Activated naive CD4-positive, alpha-beta T cell treated with anti-CD3 and anti-CD28 coated beads, Interleukin-2, amount 50 U/mL, for 24 hours (primary cell): ENCODE data around the gene NDUFS5.
A peak's percentile ranks its signal among the peaks of the same experiment; 100 is the strongest.
"Not testable (repeated sequence)": the region's sequence is repeated elsewhere in the genome, so short reads cannot be mapped to it uniquely, and the experiment has no call there.

Experiments
- H3K27ac Mint-ChIP-seq: one replicate; pipeline ENCODE4 v1.8.0; 2021; ENCODE audit warnings: mild to moderate bottlenecking, mixed read lengths
- H3K27me3 Mint-ChIP-seq: one replicate; pipeline ENCODE4 v1.8.0; 2021; ENCODE audit warnings: mixed read lengths
- H3K36me3 Mint-ChIP-seq: one replicate; pipeline ENCODE4 v1.8.0; 2021; ENCODE audit warnings: mixed read lengths
- H3K4me1 Mint-ChIP-seq: one replicate; pipeline ENCODE4 v1.8.0; 2021; ENCODE audit warnings: mixed read lengths
- H3K4me3 Mint-ChIP-seq: one replicate; pipeline ENCODE4 v1.8.0; 2021; ENCODE audit warnings: mild to moderate bottlenecking, mixed read lengths
- H3K9me3 Mint-ChIP-seq: one replicate; pipeline ENCODE4 v1.8.0; 2021; ENCODE audit warnings: mixed read lengths

NDUFS5 gene

GRCh38 chr1:39003281-39003680 lies 22.9 kb upstream of the NDUFS5 start:
- no peak overlapping the region for H3K4me3 Mint-ChIP-seq
- H3K27me3 Mint-ChIP-seq: no peaks in the 10 kb centered on the region
- peak overlapping the region; percentile 85 for H3K27ac Mint-ChIP-seq
- no peaks in the 10 kb centered on the region for H3K9me3 Mint-ChIP-seq
- peaks cover 41% of the 10 kb centered on the region for H3K4me1 Mint-ChIP-seq
- H3K36me3 Mint-ChIP-seq: peaks cover 22% of the 10 kb centered on the region

GRCh38 chr1:39003794-39004193 lies 22.4 kb upstream of the NDUFS5 start:
- Mint-ChIP-seq H3K36me3 (peaks cover 25% of the 10 kb centered on the region), H3K27ac (peak overlapping the region; percentile 57), H3K4me3 (no peak overlapping the region), H3K4me1 (peaks cover 39% of the 10 kb centered on the region), H3K27me3 (no peaks in the 10 kb centered on the region), H3K9me3 (no peaks in the 10 kb centered on the region)

DNA sequence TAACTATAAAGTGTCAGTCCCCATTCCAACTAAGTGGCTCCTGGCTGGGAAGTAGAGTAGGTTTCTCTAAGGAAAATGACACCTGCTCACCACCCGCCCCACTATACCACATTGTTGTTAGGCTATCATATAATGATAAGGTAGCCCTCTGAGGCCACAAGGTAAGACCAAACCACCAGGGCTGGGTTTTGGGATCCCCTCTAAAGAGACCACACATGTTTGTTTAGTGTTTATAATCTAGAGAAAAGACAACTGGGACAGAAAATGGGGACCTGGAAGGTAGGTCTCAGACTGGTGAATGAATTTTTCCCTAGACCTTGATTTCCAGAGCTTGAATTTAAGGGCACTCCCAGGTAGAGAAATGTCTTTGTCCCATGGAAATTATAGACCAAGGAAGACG lies 19.9 kb upstream of the NDUFS5 start:
- H3K4me1 Mint-ChIP-seq: peaks cover 30% of the 10 kb centered on the region
- H3K9me3 Mint-ChIP-seq: no peaks in the 10 kb centered on the region
- peaks cover 23% of the 10 kb centered on the region for H3K36me3 Mint-ChIP-seq
- no peak overlapping the region for H3K4me3 Mint-ChIP-seq
- no peak overlapping the region for H3K27ac Mint-ChIP-seq
- H3K27me3 Mint-ChIP-seq: no peaks in the 10 kb centered on the region

GRCh38 chr1:39006726-39007645 lies 19.2 kb upstream of the NDUFS5 start:
- Mint-ChIP-seq H3K4me1 (peaks cover 25% of the 10 kb centered on the region), H3K36me3 (peaks cover 22% of the 10 kb centered on the region), H3K27ac (peak overlapping the region; percentile 72), H3K9me3 (no peaks in the 10 kb centered on the region), H3K27me3 (no peaks in the 10 kb centered on the region), H3K4me3 (no peak overlapping the region)

GRCh38 chr1:39014956-39015355 lies 11.2 kb upstream of the NDUFS5 start:
- H3K27me3 Mint-ChIP-seq, H3K4me1 Mint-ChIP-seq, H3K4me3 Mint-ChIP-seq, H3K27ac Mint-ChIP-seq, H3K9me3 Mint-ChIP-seq, H3K36me3 Mint-ChIP-seq: not testable (repeated sequence)

GRCh38 chr1:39016604-39017171 lies 9.5 kb upstream of the NDUFS5 start:
- Mint-ChIP-seq H3K27me3 (no peaks in the 10 kb centered on the region), H3K36me3 (peaks cover 3% of the 10 kb centered on the region), H3K4me1 (no peaks in the 10 kb centered on the region), H3K27ac (no peak overlapping the region), H3K4me3 (no peak overlapping the region), H3K9me3 (no peaks in the 10 kb centered on the region)

GRCh38 chr1:39017266-39017665 lies 8.9 kb upstream of the NDUFS5 start:
- Mint-ChIP-seq H3K36me3 (peaks cover 3% of the 10 kb centered on the region), H3K9me3 (no peaks in the 10 kb centered on the region), H3K27ac (no peak overlapping the region), H3K4me3 (no peak overlapping the region), H3K27me3 (no peaks in the 10 kb centered on the region), H3K4me1 (no peaks in the 10 kb centered on the region)

DNA sequence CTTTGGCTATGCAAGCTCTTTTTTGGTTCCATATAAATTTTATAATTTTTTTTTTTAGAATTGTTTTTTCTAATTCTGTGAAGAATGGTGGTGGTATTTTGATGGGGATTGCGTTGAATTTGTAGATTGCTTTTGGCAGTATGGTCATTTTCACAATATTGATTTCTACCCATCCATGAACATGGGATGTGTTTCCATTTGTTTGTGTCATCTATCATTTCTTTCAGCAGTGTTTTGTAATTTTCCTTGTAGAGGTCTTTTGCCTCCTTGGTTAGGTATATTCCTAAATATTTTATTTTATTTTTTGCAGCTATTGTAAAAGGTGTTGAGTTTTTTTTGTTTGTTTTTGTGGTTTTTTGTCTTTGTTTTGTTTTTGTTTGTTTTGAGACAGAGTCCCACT lies 5.7 kb upstream of the NDUFS5 start:
- H3K9me3 Mint-ChIP-seq, H3K27ac Mint-ChIP-seq, H3K27me3 Mint-ChIP-seq, H3K4me3 Mint-ChIP-seq, H3K36me3 Mint-ChIP-seq, H3K4me1 Mint-ChIP-seq: not testable (repeated sequence)

GRCh38 chr1:39021426-39021825 lies 4.7 kb upstream of the NDUFS5 start:
- no peaks in the 10 kb centered on the region for H3K9me3 Mint-ChIP-seq
- H3K4me3 Mint-ChIP-seq: no peak overlapping the region
- H3K27ac Mint-ChIP-seq: no peak overlapping the region
- peaks cover 15% of the 10 kb centered on the region for H3K4me1 Mint-ChIP-seq
- H3K27me3 Mint-ChIP-seq: no peaks in the 10 kb centered on the region
- H3K36me3 Mint-ChIP-seq: no peaks in the 10 kb centered on the region

GRCh38 chr1:39023140-39023539 lies 3.0 kb upstream of the NDUFS5 start:
- no peak overlapping the region for H3K27ac Mint-ChIP-seq
- peaks cover 20% of the 10 kb centered on the region for H3K4me1 Mint-ChIP-seq
- no peaks in the 10 kb centered on the region for H3K36me3 Mint-ChIP-seq
- H3K27me3 Mint-ChIP-seq: no peaks in the 10 kb centered on the region
- H3K4me3 Mint-ChIP-seq: no peak overlapping the region
- no peaks in the 10 kb centered on the region for H3K9me3 Mint-ChIP-seq

- Mint-ChIP-seq H3K36me3 (peaks cover 4% of the 10 kb centered on the region), H3K27ac (peak overlapping the region; percentile 95), H3K27me3 (no peaks in the 10 kb centered on the region), H3K4me1 (peaks cover 42% of the 10 kb centered on the region), H3K9me3 (no peaks in the 10 kb centered on the region), H3K4me3 (peak overlapping the region; percentile 99)
Measured at GRCh38 chr1:39026866-39027507, 837 bp downstream of the NDUFS5 start.

GRCh38 chr1:39034114-39034654 lies 8.0 kb downstream of the NDUFS5 start:
- Mint-ChIP-seq H3K36me3 (peaks cover 22% of the 10 kb centered on the region), H3K9me3 (no peaks in the 10 kb centered on the region), H3K27me3 (no peaks in the 10 kb centered on the region), H3K4me1 (peaks cover 49% of the 10 kb centered on the region), H3K4me3 (peak overlapping the region; percentile 89), H3K27ac (peak overlapping the region; percentile 96)

- peaks cover 22% of the 10 kb centered on the region for H3K36me3 Mint-ChIP-seq
- H3K27me3 Mint-ChIP-seq: no peaks in the 10 kb centered on the region
- H3K4me3 Mint-ChIP-seq: no peak overlapping the region
- peaks cover 44% of the 10 kb centered on the region for H3K4me1 Mint-ChIP-seq
- no peak overlapping the region for H3K27ac Mint-ChIP-seq
- H3K9me3 Mint-ChIP-seq: no peaks in the 10 kb centered on the region
Measured at GRCh38 chr1:39036678-39037077, 10.5 kb downstream of the NDUFS5 start.

GRCh38 chr1:39043513-39043912 lies 17.4 kb downstream of the NDUFS5 start:
- Mint-ChIP-seq H3K27ac (no peak overlapping the region), H3K36me3 (peaks cover 23% of the 10 kb centered on the region), H3K4me3 (no peak overlapping the region), H3K9me3 (no peaks in the 10 kb centered on the region), H3K27me3 (no peaks in the 10 kb centered on the region), H3K4me1 (peaks cover 10% of the 10 kb centered on the region)

GRCh38 chr1:39044762-39045161 lies 18.6 kb downstream of the NDUFS5 start:
- peak overlapping the region; percentile 59 for H3K27ac Mint-ChIP-seq
- peaks cover 18% of the 10 kb centered on the region for H3K36me3 Mint-ChIP-seq
- H3K27me3 Mint-ChIP-seq: no peaks in the 10 kb centered on the region
- no peaks in the 10 kb centered on the region for H3K9me3 Mint-ChIP-seq
- peaks cover 2% of the 10 kb centered on the region for H3K4me1 Mint-ChIP-seq
- no peak overlapping the region for H3K4me3 Mint-ChIP-seq

GRCh38 chr1:39045231-39045630 lies 19.1 kb downstream of the NDUFS5 start:
- no peaks in the 10 kb centered on the region for H3K4me1 Mint-ChIP-seq
- H3K36me3 Mint-ChIP-seq: peaks cover 17% of the 10 kb centered on the region
- H3K27ac Mint-ChIP-seq: no peak overlapping the region
- H3K9me3 Mint-ChIP-seq: no peaks in the 10 kb centered on the region
- no peak overlapping the region for H3K4me3 Mint-ChIP-seq
- H3K27me3 Mint-ChIP-seq: no peaks in the 10 kb centered on the region
